ENCODE data around the gene MAGEF1. TPM values are rescaled to one million over a fixed set of nuclear protein-coding genes. Genes with fewer than 3 reads are reported as not detected.
A peak's percentile ranks its signal among the peaks of the same experiment; 100 is the strongest.

The MAGEF1 gene
- total and polyA plus RNA-seq, 9 of the 15 experiments (the other 6 are each of a cell fraction or from before 2014, with no cell fraction given), result 1.5 to 39.1 (median 19.8) TPM

- TF ChIP-seq ZFP30 (CRISPR knock-in tag; IDR thresholded peaks at IDR 0.05; ENCODE audit: borderline replicate concordance) (no peak), EP300 (IDR thresholded peaks at IDR 0.05; ENCODE audit: low read length) (peak; percentile 81), CBFA2T3 (IDR thresholded peaks at IDR 0.05) (peak; percentile 92), RFX1 (IDR thresholded peaks at IDR 0.05) (no peak), ETV1 (tag; conservative IDR thresholded peaks at IDR 0.05; ENCODE audit: low read depth) (no peak), ARNT (IDR thresholded peaks at IDR 0.05) (0 out of 4 replicates have a peak, but pooled peaks of 1 of the 2 experiments have one; percentile 48), ZNF121 (CRISPR knock-in tag; conservative IDR thresholded peaks at IDR 0.05) (no peak), ATF7 (IDR thresholded peaks at IDR 0.05) (peak; percentile 54; the same call in 1 of the 2 replicates), CHD7 (IDR thresholded peaks at IDR 0.05; ENCODE audit: low read depth, low read length) (no peak), ZNF644 (tag; IDR thresholded peaks at IDR 0.05; ENCODE audit: low read depth) (0 out of 2 replicates have a peak, but pooled peaks have one; percentile 18), PHB2 (IDR thresholded peaks at IDR 0.05; ENCODE audit: low read depth) (peak; percentile 34; the same call in 1 of the 2 replicates), COPS2 (conservative IDR thresholded peaks at IDR 0.05) (no peak), NFIX (CRISPR knock-in tag; IDR thresholded peaks at IDR 0.05; ENCODE audit: low read depth) (no peak), TFAP4 (CRISPR knock-in tag; IDR thresholded peaks at IDR 0.05; ENCODE audit: borderline replicate concordance) (peak; percentile 33; the same call in 1 of the 2 replicates), ZKSCAN8 (CRISPR knock-in tag; IDR thresholded peaks at IDR 0.05) (no peak), KLF6 (CRISPR knock-in tag; IDR thresholded peaks at IDR 0.05; ENCODE audit: borderline replicate concordance) (no peak), CBFA2T2 (conservative IDR thresholded peaks at IDR 0.05) (peak; percentile 85)
Measured at GRCh38 chr3:184741798-184742675, 30.2 kb upstream of the MAGEF1 start (continued).
